SK-N-SH treated with all-trans-retinoic acid at 6 μM for 48 hours (cell line): ENCODE data around the gene SOX13.

Source experiments
- ATAC-seq: fragments of 200-7000 bp; cut with Tn5 transposase; 3 replicates; pipeline ENCODE4 v1.9.1; 2020; ENCODE audit warnings: mild to moderate bottlenecking, moderate library complexity
- ARNTL ChIP-seq: fragments of 450-650 bp; formaldehyde crosslinking; IDR thresholded peaks from 2 replicates; pipeline ENCODE4 v1.5.0; 2020; ENCODE audit warnings: low read depth, mild to moderate bottlenecking, moderate library complexity, borderline replicate concordance
- BACH2 ChIP-seq: fragments of 250-450 bp; sonication (Bioruptor Pico); IDR thresholded peaks from 2 replicates; pipeline ENCODE4 v1.9.0; 2021; ENCODE audit warnings: mild to moderate bottlenecking, borderline replicate concordance
- CSDC2 ChIP-seq: fragments of 250-450 bp; sonication (Bioruptor Pico); IDR thresholded peaks from 2 replicates; pipeline ENCODE4 v1.5.0; 2020; ENCODE audit warnings: mild to moderate bottlenecking, moderate library complexity
- ESRRG ChIP-seq: fragments of 250-450 bp; sonication (Bioruptor Pico); IDR thresholded peaks from 2 replicates; pipeline ENCODE4 v1.6.1; 2021; ENCODE audit warnings: mild to moderate bottlenecking
- GLIS3 ChIP-seq: fragments of 250-450 bp; sonication (Bioruptor Pico); IDR thresholded peaks from 2 replicates; pipeline ENCODE4 v1.5.0; 2020; ENCODE audit warnings: mild to moderate bottlenecking, moderate library complexity
- OSR1 ChIP-seq: fragments of 250-450 bp; sonication (Bioruptor Pico); IDR thresholded peaks from 2 replicates; pipeline ENCODE4 v1.8.0; 2022; ENCODE audit warnings: moderate library complexity, mild to moderate bottlenecking, inconsistent platforms
- PPARA ChIP-seq: fragments of 250-450 bp; sonication (Bioruptor Pico); IDR thresholded peaks from 2 replicates; pipeline ENCODE4 v1.5.0; 2020; ENCODE audit warnings: mild to moderate bottlenecking, borderline replicate concordance
- RARB ChIP-seq: fragments of 250-450 bp; sonication (Bioruptor Pico); IDR thresholded peaks from 2 replicates; pipeline ENCODE4 v1.8.0; 2021; ENCODE audit warnings: mild to moderate bottlenecking, moderate library complexity
- SNAI2 ChIP-seq: fragments of 250-450 bp; sonication (Bioruptor Pico); IDR thresholded peaks from 2 replicates; pipeline ENCODE4 v1.5.0; 2020; ENCODE audit warnings: mild to moderate bottlenecking, moderate library complexity
- TCF4 ChIP-seq: fragments of 250-450 bp; sonication (Bioruptor Pico); IDR thresholded peaks from 2 replicates; pipeline ENCODE4 v1.8.0; 2021; ENCODE audit warnings: mild to moderate bottlenecking, moderate library complexity, borderline replicate concordance
- TOX ChIP-seq: fragments of 250-450 bp; sonication (Bioruptor Pico); IDR thresholded peaks from 2 replicates; pipeline ENCODE4 v1.8.0; 2021; ENCODE audit warnings: mild to moderate bottlenecking, moderate library complexity, borderline replicate concordance
- ZC3H10 ChIP-seq: fragments of 250-450 bp; sonication (Bioruptor Pico); IDR thresholded peaks from 2 replicates; pipeline ENCODE4 v1.5.1; 2021; ENCODE audit warnings: mild to moderate bottlenecking, moderate library complexity
- ZFP3 ChIP-seq: fragments of 250-450 bp; sonication (Bioruptor Pico); IDR thresholded peaks from 2 replicates; pipeline ENCODE4 v1.5.0; 2020; ENCODE audit warnings: mild to moderate bottlenecking, moderate library complexity
- ZFP30 ChIP-seq: fragments of 450-650 bp; formaldehyde crosslinking; IDR thresholded peaks from 2 replicates; pipeline ENCODE4 v1.5.0; 2022; ENCODE audit warnings: mild to moderate bottlenecking, moderate library complexity
- ZNF565 ChIP-seq: fragments of 450-650 bp; formaldehyde crosslinking; conservative IDR thresholded peaks from 2 replicates; pipeline ENCODE4 v1.5.0; 2020; ENCODE audit warnings: low read depth, mild to moderate bottlenecking, moderate library complexity
- ZNF70 ChIP-seq: fragments of 450-650 bp; formaldehyde crosslinking; IDR thresholded peaks from 2 replicates; pipeline ENCODE4 v1.5.0; 2020; ENCODE audit warnings: mild to moderate bottlenecking, moderate library complexity
- ZNF8 ChIP-seq: fragments of 450-650 bp; formaldehyde crosslinking; IDR thresholded peaks from 2 replicates; pipeline ENCODE4 v1.5.0; 2020; ENCODE audit warnings: mild to moderate bottlenecking, moderate library complexity
- TF ChIP-seq, protein P1 (sequence below): fragments of 250-450 bp; sonication (Bioruptor Pico); IDR thresholded peaks from 2 replicates; pipeline ENCODE4 v1.8.0; 2020; ENCODE audit warnings: mild to moderate bottlenecking, moderate library complexity, borderline replicate concordance
- TF ChIP-seq, protein P2 (sequence below): fragments of 250-450 bp; sonication (Bioruptor Pico); IDR thresholded peaks from 2 replicates; pipeline ENCODE4 v1.5.1; 2021; ENCODE audit warnings: mild to moderate bottlenecking, moderate library complexity
- TF ChIP-seq, protein P3 (sequence below): fragments of 250-450 bp; sonication (Bioruptor Pico); IDR thresholded peaks from 2 replicates; pipeline ENCODE4 v1.5.0; 2020; ENCODE audit warnings: mild to moderate bottlenecking, moderate library complexity
- TF ChIP-seq, protein P4 (sequence below): fragments of 250-450 bp; sonication (Bioruptor Pico); IDR thresholded peaks from 2 replicates; pipeline ENCODE4 v1.5.1; 2020; ENCODE audit warnings: low read depth, mild to moderate bottlenecking, moderate library complexity
- TF ChIP-seq, protein P5 (sequence below): fragments of 250-450 bp; sonication (Bioruptor Pico); IDR thresholded peaks from 2 replicates; pipeline ENCODE4 v1.8.0; 2021; ENCODE audit warnings: low read depth, mild to moderate bottlenecking, moderate library complexity, borderline replicate concordance

The SOX13 gene

DNA sequence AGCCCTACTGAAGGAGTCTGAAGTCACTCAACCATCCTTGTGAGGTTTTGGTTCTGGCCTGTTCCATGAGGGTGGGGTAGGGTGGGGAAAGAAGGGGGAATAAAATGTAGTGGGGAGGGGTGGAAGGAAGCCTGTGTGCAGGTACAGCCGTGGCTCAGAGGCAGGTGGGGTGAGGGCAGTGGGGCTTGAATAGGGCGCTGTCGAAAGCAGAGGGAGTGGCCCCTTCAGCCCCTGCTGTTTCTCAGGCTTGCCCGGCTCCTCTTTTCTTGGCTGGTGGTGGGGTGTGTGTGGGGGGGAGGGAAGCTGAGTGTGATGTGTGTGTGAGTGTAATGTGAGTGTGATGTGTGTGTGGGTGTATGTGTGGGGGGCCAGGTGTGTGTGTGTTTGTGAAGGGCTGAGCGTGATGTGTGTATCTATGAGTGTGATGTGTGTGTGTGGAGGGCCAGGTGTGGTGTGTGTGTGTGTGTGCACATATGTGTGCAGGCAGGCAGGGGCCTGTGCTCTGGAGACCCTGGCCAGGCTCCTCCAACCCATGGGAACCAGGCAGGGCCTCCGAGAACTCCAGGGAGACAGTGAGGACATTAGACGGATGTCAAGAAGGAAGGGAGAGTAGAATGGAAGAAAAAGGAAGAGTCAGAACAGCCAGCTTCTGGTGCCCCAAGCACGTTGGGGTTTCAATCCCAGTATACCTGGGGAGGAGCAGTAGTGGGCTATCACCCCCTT lies 9.0 kb downstream of the SOX13 start:
- ATAC-seq = no peak

DNA sequence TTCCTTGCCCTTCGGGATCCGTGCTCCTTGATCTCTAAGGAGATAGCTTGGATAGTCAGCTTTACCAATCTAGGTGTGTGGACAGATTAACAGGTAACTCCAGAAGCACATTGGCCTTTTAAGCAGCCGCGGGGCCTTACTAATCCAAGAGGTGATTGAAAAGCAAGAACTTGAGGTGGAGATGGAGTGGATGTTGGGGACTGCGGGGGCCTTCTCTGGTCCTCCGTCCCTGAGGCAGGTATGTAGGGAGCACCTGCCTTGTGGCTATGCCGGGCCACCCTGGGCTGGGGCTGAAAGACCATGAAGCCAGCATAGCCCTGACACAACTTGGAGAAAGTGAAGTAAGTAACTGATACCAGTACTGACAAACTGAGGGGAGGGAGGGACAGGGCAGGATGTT lies 10.6 kb downstream of the SOX13 start:
- no peak for ATAC-seq
- TF ChIP-seq PPARA (CRISPR knock-in tag) (no peak), ZFP3 (CRISPR knock-in tag) (no peak), ZNF8 (CRISPR knock-in tag) (no peak), ZFP30 (CRISPR knock-in tag) (no peak), GLIS3 (CRISPR knock-in tag) (no peak), OSR1 (no peak), ARNTL (CRISPR knock-in tag) (no peak)
- TF ChIP-seq, protein P1, sequence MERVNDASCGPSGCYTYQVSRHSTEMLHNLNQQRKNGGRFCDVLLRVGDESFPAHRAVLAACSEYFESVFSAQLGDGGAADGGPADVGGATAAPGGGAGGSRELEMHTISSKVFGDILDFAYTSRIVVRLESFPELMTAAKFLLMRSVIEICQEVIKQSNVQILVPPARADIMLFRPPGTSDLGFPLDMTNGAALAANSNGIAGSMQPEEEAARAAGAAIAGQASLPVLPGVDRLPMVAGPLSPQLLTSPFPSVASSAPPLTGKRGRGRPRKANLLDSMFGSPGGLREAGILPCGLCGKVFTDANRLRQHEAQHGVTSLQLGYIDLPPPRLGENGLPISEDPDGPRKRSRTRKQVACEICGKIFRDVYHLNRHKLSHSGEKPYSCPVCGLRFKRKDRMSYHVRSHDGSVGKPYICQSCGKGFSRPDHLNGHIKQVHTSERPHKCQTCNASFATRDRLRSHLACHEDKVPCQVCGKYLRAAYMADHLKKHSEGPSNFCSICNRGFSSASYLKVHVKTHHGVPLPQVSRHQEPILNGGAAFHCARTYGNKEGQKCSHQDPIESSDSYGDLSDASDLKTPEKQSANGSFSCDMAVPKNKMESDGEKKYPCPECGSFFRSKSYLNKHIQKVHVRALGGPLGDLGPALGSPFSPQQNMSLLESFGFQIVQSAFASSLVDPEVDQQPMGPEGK (CRISPR knock-in tag) = no peak
- TF ChIP-seq, protein P2, sequence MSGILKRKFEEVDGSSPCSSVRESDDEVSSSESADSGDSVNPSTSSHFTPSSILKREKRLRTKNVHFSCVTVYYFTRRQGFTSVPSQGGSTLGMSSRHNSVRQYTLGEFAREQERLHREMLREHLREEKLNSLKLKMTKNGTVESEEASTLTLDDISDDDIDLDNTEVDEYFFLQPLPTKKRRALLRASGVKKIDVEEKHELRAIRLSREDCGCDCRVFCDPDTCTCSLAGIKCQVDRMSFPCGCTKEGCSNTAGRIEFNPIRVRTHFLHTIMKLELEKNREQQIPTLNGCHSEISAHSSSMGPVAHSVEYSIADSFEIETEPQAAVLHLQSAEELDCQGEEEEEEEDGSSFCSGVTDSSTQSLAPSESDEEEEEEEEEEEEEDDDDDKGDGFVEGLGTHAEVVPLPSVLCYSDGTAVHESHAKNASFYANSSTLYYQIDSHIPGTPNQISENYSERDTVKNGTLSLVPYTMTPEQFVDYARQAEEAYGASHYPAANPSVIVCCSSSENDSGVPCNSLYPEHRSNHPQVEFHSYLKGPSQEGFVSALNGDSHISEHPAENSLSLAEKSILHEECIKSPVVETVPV (CRISPR knock-in tag) = no peak
- TF ChIP-seq, protein P3, sequence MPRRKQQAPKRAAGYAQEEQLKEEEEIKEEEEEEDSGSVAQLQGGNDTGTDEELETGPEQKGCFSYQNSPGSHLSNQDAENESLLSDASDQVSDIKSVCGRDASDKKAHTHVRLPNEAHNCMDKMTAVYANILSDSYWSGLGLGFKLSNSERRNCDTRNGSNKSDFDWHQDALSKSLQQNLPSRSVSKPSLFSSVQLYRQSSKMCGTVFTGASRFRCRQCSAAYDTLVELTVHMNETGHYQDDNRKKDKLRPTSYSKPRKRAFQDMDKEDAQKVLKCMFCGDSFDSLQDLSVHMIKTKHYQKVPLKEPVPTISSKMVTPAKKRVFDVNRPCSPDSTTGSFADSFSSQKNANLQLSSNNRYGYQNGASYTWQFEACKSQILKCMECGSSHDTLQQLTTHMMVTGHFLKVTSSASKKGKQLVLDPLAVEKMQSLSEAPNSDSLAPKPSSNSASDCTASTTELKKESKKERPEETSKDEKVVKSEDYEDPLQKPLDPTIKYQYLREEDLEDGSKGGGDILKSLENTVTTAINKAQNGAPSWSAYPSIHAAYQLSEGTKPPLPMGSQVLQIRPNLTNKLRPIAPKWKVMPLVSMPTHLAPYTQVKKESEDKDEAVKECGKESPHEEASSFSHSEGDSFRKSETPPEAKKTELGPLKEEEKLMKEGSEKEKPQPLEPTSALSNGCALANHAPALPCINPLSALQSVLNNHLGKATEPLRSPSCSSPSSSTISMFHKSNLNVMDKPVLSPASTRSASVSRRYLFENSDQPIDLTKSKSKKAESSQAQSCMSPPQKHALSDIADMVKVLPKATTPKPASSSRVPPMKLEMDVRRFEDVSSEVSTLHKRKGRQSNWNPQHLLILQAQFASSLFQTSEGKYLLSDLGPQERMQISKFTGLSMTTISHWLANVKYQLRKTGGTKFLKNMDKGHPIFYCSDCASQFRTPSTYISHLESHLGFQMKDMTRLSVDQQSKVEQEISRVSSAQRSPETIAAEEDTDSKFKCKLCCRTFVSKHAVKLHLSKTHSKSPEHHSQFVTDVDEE = no peak

More for the DNA sequence above, 9.0 kb downstream of the SOX13 start:
- TF ChIP-seq ZC3H10 (CRISPR knock-in tag) = no peak
- no peak for TF ChIP-seq ARNTL (CRISPR knock-in tag)
- TF ChIP-seq, protein P3 = no peak
- TF ChIP-seq, protein P1 (CRISPR knock-in tag) = no peak
- TF ChIP-seq ZNF8 (CRISPR knock-in tag) = no peak
- TF ChIP-seq TCF4 (CRISPR knock-in tag) = no peak
- no peak for TF ChIP-seq ZNF70 (CRISPR knock-in tag)
- TF ChIP-seq, protein P4, sequence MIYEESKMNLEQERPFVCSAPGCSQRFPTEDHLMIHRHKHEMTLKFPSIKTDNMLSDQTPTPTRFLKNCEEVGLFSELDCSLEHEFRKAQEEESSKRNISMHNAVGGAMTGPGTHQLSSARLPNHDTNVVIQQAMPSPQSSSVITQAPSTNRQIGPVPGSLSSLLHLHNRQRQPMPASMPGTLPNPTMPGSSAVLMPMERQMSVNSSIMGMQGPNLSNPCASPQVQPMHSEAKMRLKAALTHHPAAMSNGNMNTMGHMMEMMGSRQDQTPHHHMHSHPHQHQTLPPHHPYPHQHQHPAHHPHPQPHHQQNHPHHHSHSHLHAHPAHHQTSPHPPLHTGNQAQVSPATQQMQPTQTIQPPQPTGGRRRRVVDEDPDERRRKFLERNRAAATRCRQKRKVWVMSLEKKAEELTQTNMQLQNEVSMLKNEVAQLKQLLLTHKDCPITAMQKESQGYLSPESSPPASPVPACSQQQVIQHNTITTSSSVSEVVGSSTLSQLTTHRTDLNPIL (CRISPR knock-in tag) = no peak
- TF ChIP-seq ESRRG (CRISPR knock-in tag) = no peak
- TF ChIP-seq SNAI2 (CRISPR knock-in tag) = no peak
- TF ChIP-seq ZNF565 (CRISPR knock-in tag) = no peak
- no peak for TF ChIP-seq GLIS3 (CRISPR knock-in tag)
- TF ChIP-seq, protein P5, sequence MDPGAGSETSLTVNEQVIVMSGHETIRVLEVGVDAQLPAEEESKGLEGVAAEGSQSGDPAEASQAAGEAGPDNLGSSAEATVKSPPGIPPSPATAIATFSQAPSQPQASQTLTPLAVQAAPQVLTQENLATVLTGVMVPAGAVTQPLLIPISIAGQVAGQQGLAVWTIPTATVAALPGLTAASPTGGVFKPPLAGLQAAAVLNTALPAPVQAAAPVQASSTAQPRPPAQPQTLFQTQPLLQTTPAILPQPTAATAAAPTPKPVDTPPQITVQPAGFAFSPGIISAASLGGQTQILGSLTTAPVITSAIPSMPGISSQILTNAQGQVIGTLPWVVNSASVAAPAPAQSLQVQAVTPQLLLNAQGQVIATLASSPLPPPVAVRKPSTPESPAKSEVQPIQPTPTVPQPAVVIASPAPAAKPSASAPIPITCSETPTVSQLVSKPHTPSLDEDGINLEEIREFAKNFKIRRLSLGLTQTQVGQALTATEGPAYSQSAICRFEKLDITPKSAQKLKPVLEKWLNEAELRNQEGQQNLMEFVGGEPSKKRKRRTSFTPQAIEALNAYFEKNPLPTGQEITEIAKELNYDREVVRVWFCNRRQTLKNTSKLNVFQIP = no peak
- no peak for TF ChIP-seq TOX (CRISPR knock-in tag)
- TF ChIP-seq, protein P2 (CRISPR knock-in tag) = no peak
- TF ChIP-seq CSDC2 (CRISPR knock-in tag) = no peak
- no peak for TF ChIP-seq PPARA (CRISPR knock-in tag)
- TF ChIP-seq BACH2 = no peak
- TF ChIP-seq RARB (CRISPR knock-in tag) = no peak
